C4-2B (cell line): ENCODE data around the gene SUCO.

Experiments used
- H3K27ac ChIP-seq: fragments of 450-650 bp; 2 replicates; pipeline ENCODE4 v1.5.1; 2017
- ZFX ChIP-seq: fragments of 450-650 bp; IDR thresholded peaks from 2 replicates; pipeline ENCODE4 v1.6.1; 2017
- TF ChIP-seq, protein P1 (sequence below): fragments of 450-650 bp; conservative IDR thresholded peaks from 2 replicates; pipeline ENCODE4 v1.5.1; 2017; ENCODE audit warnings: mild to moderate bottlenecking

The SUCO gene

DNA sequence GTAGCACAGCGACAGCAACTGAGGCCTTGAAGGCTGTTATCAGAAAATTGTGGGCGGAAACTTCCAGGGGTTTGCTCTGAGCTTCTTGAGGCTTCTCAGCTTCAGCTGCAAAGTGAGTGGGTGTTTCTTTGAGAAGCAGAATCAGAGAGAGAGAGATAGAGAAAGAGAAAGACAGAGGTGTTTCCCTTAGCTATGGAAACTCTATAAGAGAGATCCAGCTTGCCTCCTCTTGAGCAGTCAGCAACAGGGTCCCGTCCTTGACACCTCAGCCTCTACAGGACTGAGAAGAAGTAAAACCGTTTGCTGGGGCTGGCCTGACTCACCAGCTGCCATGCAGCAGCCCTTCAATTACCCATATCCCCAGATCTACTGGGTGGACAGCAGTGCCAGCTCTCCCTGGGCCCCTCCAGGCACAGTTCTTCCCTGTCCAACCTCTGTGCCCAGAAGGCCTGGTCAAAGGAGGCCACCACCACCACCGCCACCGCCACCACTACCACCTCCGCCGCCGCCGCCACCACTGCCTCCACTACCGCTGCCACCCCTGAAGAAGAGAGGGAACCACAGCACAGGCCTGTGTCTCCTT is 126.0 kb downstream of the SUCO start, which contains the start of gene FASLG:
Gene FASLG, plus strand, starts transcription at position 233 of the 583 bp plus-strand sequence. Its CDS starts 99 bp downstream, at position 332.
- TF ChIP-seq ZFX, result no peak
- TF ChIP-seq, protein P1, sequence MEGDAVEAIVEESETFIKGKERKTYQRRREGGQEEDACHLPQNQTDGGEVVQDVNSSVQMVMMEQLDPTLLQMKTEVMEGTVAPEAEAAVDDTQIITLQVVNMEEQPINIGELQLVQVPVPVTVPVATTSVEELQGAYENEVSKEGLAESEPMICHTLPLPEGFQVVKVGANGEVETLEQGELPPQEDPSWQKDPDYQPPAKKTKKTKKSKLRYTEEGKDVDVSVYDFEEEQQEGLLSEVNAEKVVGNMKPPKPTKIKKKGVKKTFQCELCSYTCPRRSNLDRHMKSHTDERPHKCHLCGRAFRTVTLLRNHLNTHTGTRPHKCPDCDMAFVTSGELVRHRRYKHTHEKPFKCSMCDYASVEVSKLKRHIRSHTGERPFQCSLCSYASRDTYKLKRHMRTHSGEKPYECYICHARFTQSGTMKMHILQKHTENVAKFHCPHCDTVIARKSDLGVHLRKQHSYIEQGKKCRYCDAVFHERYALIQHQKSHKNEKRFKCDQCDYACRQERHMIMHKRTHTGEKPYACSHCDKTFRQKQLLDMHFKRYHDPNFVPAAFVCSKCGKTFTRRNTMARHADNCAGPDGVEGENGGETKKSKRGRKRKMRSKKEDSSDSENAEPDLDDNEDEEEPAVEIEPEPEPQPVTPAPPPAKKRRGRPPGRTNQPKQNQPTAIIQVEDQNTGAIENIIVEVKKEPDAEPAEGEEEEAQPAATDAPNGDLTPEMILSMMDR, result no peak
- H3K27ac ChIP-seq, result no peak within 1 kb of the TSS

DNA sequence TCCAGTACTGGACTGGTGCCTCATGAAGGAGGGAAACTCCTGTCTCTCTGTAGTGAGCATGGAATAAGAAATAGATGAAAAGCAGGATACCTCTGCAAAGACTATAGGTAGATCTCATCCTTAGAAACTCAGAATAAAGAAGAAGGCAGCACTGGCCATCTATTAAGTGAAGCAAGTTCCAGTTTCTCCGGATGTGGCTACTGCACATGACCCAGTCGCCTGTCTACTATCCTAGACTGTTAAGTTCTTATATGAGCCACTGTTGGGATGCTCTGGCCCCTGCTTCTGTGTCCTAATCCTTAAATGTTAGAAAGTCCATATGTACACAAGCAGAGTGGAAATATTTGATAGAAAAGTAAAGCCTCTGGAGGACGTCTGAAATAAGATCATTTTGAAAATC is 128.2 kb downstream of the SUCO start:
- TF ChIP-seq ZFX, result no peak
- TF ChIP-seq, protein P1, result no peak
- H3K27ac ChIP-seq, result no peak overlapping the region
